Caco-2 (cell line): Measurements from ENCODE around the gene CYP2U1. TPM values are rescaled to one million over a fixed set of nuclear protein-coding genes. Genes with fewer than 3 reads are reported as not detected.

ENCODE experiments used
- BruUV-seq: library from RNA; stranded (reverse); fragments of 400-500 nt; replicated peaks from 2 replicates; lab custom pipeline; 2021; lab: Mats Ljungman, UMichigan
- CTCF ChIA-PET: fragments of 300-600 bp; sonication (Branson Sonifier 250); formaldehyde crosslinking; loops from one replicate; lab custom pipeline; 2022; ENCODE audit warnings: antibody characterized with exemption; lab: Charles Lee
- POLR2A ChIA-PET: fragments of 300-600 bp; sonication (Branson Sonifier 250); formaldehyde crosslinking; loops from one replicate; lab custom pipeline; 2022; ENCODE audit warnings: antibody characterized with exemption; lab: Charles Lee
- DNase-seq, 2 experiments: peaks; one replicate each; pipeline versions ENCODE4 v3.0.0 to v3.0.0-alpha.2; 2020 to 2022
- H3K27me3 ChIP-seq: replicated peaks from 2 replicates; pipeline ENCODE4 v1.6.0; 2011; ENCODE audit warnings: low read length; ENCODE audit not compliant: control insufficient read depth, insufficient read depth
- H3K36me3 ChIP-seq: 2 replicates; pipeline ENCODE4 v1.5.1; 2011; ENCODE audit warnings: low read length; ENCODE audit not compliant: control insufficient read depth, insufficient read depth
- H3K4me1 ChIP-seq: fragments of 250-450 bp; sonication (Bioruptor Pico); 2 replicates; pipeline ENCODE4 v1.5.1; 2020; ENCODE audit warnings: mild to moderate bottlenecking
- H3K4me3 ChIP-seq: 2 replicates; pipeline ENCODE4 v1.5.1; 2011; ENCODE audit warnings: low read depth, mild to moderate bottlenecking, control low read depth, low read length
- H3K9me3 ChIP-seq: fragments of 250-450 bp; sonication (Bioruptor Pico); 2 replicates; pipeline ENCODE4 v1.5.1; 2020; ENCODE audit warnings: mild to moderate bottlenecking, moderate library complexity
- H3K27ac Mint-ChIP-seq: one replicate; pipeline ENCODE4 v1.8.0; 2022; ENCODE audit warnings: mixed read lengths; ENCODE audit not compliant: unreplicated experiment
- H3K27me3 Mint-ChIP-seq: one replicate; pipeline ENCODE4 v1.8.0; 2022; ENCODE audit warnings: mixed read lengths; ENCODE audit not compliant: insufficient read depth, unreplicated experiment
- H3K36me3 Mint-ChIP-seq: one replicate; pipeline ENCODE4 v1.8.0; 2022; ENCODE audit warnings: mild to moderate bottlenecking, mixed read lengths; ENCODE audit not compliant: insufficient read depth, unreplicated experiment
- H3K4me1 Mint-ChIP-seq: one replicate; pipeline ENCODE4 v1.8.0; 2022; ENCODE audit warnings: low read depth, mixed read lengths; ENCODE audit not compliant: unreplicated experiment
- H3K4me3 Mint-ChIP-seq: one replicate; pipeline ENCODE4 v1.8.0; 2022; ENCODE audit warnings: mild to moderate bottlenecking, moderate library complexity, mixed read lengths; ENCODE audit not compliant: unreplicated experiment
- H3K9me3 Mint-ChIP-seq: one replicate; pipeline ENCODE4 v1.8.0; 2022; ENCODE audit warnings: mixed read lengths; ENCODE audit not compliant: unreplicated experiment
- CTCF ChIP-seq, 2 experiments: fragments of 200-600 bp in 1 of 2; IDR thresholded peaks; 1 replicate in 1 of 2; 2 replicates in 1 of 2; pipeline versions ENCODE4 v1.5.1 to v1.8.0; 2011 to 2022; ENCODE audit warnings: antibody characterized with exemption in 1 of 2, control low read depth in 1 of 2, inconsistent platforms in 1 of 2, low read depth in 1 of 2, low read length in 1 of 2, mild to moderate bottlenecking in 1 of 2, moderate library complexity in 1 of 2; ENCODE audit not compliant: insufficient read depth in 1 of 2, severe bottlenecking in 1 of 2, unreplicated experiment in 1 of 2
- intact Hi-C: fragments of 100-400 bp; cut with micrococcal nuclease; formaldehyde crosslinking; loops from one replicate; pipeline ENCODE4 v1.10.0; 2022; ENCODE audit not compliant: unreplicated experiment
- total RNA-seq: library from RNA; stranded (reverse); gene quantifications from 2 replicates; pipeline ENCODE4 v1.2.3, GENCODE V29; 2022

CYP2U1 gene
- total RNA-seq, 1 experiment from 2014 or later = 1.7 TPM

DNA sequence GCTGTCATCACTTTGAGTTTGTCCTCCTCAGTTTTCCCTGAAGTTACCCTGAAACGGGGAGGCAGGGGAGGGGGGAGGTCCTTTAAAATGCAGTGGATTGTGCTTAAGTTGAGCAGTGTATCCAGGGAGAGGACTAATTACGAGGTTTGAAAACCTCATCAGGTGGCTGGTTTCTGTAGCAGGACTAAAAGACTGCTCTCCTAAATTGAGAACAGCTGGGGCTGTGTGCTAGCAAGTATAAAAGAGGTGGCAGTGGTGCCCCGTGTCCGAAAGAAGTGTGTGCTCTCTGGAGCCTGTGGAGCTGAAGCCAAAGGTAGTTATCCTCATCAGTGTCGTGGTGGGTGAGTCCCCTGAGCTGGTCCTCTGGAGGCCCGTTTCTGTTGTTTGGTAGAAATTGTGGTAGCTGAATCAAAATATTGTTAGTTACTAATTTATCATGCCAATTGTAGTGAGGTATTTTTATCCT lies 37.2 kb upstream of the CYP2U1 start:
- intact Hi-C loops = no loop called here
- no peaks in the 10 kb centered on the region for H3K36me3 Mint-ChIP-seq
- peaks cover 8% of the 10 kb centered on the region for H3K9me3 ChIP-seq
- no peak overlapping the region for H3K4me3 Mint-ChIP-seq
- no peaks in the 10 kb centered on the region for H3K27me3 Mint-ChIP-seq
- H3K4me3 ChIP-seq = no peak overlapping the region
- ChIA-PET CTCF (no interaction called here), POLR2A (no interaction called here)
- peaks cover 21% of the 10 kb centered on the region for H3K9me3 Mint-ChIP-seq
- H3K4me1 ChIP-seq = peaks cover 5% of the 10 kb centered on the region; the same call in 1 of the 2 replicates
- H3K27ac Mint-ChIP-seq = no peak overlapping the region
- no peak for DNase-seq
- TF ChIP-seq CTCF (IDR thresholded peaks at IDR 0.05; ENCODE audit: insufficient read depth in 1 of 2, low read depth in 1 of 2, low read length in 1 of 2, severe bottlenecking in 1 of 2, unreplicated experiment in 1 of 2) = no peak
- no peaks in the 10 kb centered on the region for H3K4me1 Mint-ChIP-seq
- H3K36me3 ChIP-seq = no peaks in the 10 kb centered on the region
- no TSS peak for BruUV-seq
- no peaks in the 10 kb centered on the region for H3K27me3 ChIP-seq

DNA sequence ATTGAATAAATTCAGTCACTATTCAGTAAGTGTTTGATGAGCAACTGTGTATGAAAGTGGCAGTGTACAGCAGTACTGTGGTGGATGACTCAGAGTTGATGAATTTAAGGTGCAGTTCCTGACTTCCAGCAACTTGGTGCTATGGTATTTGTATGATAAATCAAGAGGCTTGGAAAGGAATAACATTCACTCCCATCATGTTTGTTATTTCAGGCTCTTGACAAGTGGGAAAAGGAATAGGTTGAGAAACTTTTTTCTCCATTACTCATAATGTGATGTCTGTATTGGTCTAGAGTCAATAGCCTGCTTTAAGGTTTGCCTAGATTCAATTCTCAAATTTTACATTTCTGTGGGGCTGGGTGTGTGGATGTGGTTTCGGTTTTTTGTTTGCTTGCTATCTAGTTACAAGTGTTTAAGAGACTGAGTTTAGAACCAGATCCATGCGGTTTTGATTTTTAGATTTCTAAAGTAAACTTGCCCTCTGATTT lies 35.1 kb upstream of the CYP2U1 start:
- H3K4me3 ChIP-seq = no peak overlapping the region
- CTCF ChIA-PET = no interaction called here
- no peak for DNase-seq
- no peak for TF ChIP-seq CTCF (IDR thresholded peaks at IDR 0.05; ENCODE audit: insufficient read depth in 1 of 2, low read depth in 1 of 2, low read length in 1 of 2, severe bottlenecking in 1 of 2, unreplicated experiment in 1 of 2)
- no peak overlapping the region for H3K4me3 Mint-ChIP-seq
- no peaks in the 10 kb centered on the region for H3K4me1 Mint-ChIP-seq
- no peaks in the 10 kb centered on the region for H3K36me3 Mint-ChIP-seq
- intact Hi-C loops = no loop called here
- H3K4me1 ChIP-seq = peaks cover 5% of the 10 kb centered on the region; the same call in 1 of the 2 replicates
- H3K9me3 ChIP-seq = no peaks in the 10 kb centered on the region
- no peaks in the 10 kb centered on the region for H3K27me3 ChIP-seq
- H3K36me3 ChIP-seq = no peaks in the 10 kb centered on the region
- H3K27ac Mint-ChIP-seq = no peak overlapping the region
- no peaks in the 10 kb centered on the region for H3K27me3 Mint-ChIP-seq
- peaks cover 6% of the 10 kb centered on the region for H3K9me3 Mint-ChIP-seq
- no TSS peak for BruUV-seq
- POLR2A ChIA-PET = no interaction called here

GRCh38 chr4:107896646-107897045 lies 34.7 kb upstream of the CYP2U1 start:
- Histone ChIP-seq H3K27me3 (no peaks in the 10 kb centered on the region), H3K4me3 (no peak overlapping the region), H3K36me3 (no peaks in the 10 kb centered on the region), H3K4me1 (peaks cover 5% of the 10 kb centered on the region; the same call in 1 of the 2 replicates), H3K9me3 (no peaks in the 10 kb centered on the region)
- no TSS peak for BruUV-seq
- CTCF ChIA-PET = no interaction called here
- Mint-ChIP-seq H3K4me1 (no peaks in the 10 kb centered on the region), H3K4me3 (no peak overlapping the region), H3K27me3 (no peaks in the 10 kb centered on the region), H3K27ac (no peak overlapping the region), H3K9me3 (peaks cover 1% of the 10 kb centered on the region), H3K36me3 (no peaks in the 10 kb centered on the region)
- no peak for DNase-seq
- POLR2A ChIA-PET = no interaction called here
- intact Hi-C loops = no loop called here
- no peak for TF ChIP-seq CTCF (IDR thresholded peaks at IDR 0.05; ENCODE audit: insufficient read depth in 1 of 2, low read depth in 1 of 2, low read length in 1 of 2, severe bottlenecking in 1 of 2, unreplicated experiment in 1 of 2)
